GM08714 (cell line): Measurements from ENCODE around the gene THAP4.
"Not testable (repeated sequence)": the region's sequence is repeated elsewhere in the genome, so short reads cannot be mapped to it uniquely, and the experiment has no call there.

Experiments
- H3K4me3 ChIP-seq: fragments of 200-500 bp; sonication (Bioruptor generic); 2 replicates; pipeline ENCODE4 v1.5.1; 2014; ENCODE audit warnings: mild to moderate bottlenecking, low read length, inconsistent platforms
- ZNF274 ChIP-seq: IDR thresholded peaks from 2 replicates; pipeline ENCODE4 v1.6.1; 2012; ENCODE audit warnings: mild to moderate bottlenecking, low read depth, low read length

Gene THAP4

DNA sequence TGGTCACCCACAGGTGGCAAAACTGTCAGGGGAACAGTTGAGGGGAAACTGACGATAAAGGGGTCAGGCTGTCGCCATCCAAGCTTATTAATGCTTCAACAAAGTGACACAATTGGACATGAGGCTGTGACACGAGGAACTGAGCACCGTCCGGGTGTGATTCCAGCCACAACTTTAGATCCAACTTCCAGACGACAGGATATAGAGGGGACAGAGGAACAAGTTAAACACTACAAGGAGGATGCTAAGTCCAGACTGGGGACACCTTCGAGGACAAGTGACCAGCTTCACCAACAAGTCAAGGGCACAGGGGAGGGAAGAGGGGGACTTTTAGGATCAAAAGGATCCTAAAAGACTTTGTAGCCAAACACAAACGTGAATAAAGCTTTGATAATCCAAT is 54.6 kb downstream of the THAP4 start:
- TF ChIP-seq ZNF274, result no peak
- H3K4me3 ChIP-seq, result no peak overlapping the region

DNA sequence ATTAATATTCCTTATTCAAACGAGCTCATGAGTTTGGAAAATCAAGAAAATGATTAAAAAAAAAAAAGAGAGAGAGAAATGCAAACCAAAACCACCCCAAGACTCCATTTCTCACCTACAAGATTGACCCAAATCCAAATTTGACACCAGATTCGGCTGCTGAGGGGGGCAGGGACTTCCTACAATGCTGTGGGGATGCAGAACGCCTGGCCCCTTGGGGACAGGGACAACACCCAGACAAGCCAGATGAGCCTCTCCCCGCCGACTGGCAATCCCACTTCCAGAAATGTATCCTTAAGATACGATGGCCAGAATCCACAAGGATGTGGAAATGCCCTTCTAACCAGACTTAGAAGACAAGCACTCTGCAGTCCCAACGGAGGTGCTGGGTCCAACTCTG is 57.7 kb downstream of the THAP4 start:
- TF ChIP-seq ZNF274, result no peak
- no peak overlapping the region for H3K4me3 ChIP-seq

DNA sequence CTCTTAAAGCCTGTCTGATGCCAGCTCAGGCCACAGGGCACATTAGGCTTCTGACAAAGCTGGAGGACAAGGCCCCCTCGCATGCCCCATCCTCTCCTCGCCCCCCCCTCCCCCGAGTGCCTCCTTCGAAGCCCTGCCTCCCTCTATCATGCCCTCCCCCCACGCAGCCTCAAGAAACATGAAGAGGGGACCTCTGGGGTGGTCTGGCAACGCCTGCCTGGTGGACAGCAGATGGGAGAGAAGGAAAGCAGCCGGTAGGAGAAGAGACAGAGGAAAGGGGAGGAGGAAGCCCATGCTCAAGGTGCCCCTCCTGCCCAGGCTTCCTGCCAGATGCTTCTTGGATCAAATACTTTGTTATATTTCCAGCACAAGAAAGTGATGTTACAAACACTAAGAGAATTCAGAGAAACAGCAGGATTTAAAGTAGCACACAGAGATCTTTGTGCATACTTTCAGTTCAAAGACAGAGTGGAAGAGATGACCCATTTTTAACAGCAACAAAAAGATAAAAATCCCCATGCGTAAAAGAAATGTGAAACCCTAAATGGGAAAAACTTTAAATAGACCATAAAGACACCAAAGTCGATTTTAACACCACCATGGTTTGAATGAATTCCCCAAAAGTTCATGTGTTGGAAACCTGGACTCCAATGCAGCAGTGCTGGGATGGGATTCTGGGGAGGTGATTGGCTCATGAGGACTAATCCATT is 59.4 kb downstream of the THAP4 start:
- H3K4me3 ChIP-seq, result no peak overlapping the region
- no peak for TF ChIP-seq ZNF274

DNA sequence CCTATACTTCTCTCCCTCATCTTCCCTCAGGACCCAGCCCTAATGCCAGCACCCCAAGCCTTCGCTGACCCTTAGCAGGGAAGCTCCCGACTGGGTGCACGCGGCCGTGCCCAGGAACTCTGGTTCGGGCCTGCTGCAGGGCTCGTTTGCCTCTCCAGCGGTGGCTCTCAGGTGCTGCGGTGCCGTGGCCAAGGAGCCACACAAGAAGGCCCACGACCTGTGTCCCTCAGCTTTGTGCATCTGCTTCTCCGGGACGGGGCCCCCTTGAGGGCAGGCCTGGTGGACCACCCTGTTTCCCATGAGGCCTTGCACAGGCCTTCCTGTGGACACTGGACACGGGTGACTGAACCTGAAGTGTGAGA is 60.7 kb downstream of the THAP4 start:
- TF ChIP-seq ZNF274, result no peak
- no peak overlapping the region for H3K4me3 ChIP-seq

DNA sequence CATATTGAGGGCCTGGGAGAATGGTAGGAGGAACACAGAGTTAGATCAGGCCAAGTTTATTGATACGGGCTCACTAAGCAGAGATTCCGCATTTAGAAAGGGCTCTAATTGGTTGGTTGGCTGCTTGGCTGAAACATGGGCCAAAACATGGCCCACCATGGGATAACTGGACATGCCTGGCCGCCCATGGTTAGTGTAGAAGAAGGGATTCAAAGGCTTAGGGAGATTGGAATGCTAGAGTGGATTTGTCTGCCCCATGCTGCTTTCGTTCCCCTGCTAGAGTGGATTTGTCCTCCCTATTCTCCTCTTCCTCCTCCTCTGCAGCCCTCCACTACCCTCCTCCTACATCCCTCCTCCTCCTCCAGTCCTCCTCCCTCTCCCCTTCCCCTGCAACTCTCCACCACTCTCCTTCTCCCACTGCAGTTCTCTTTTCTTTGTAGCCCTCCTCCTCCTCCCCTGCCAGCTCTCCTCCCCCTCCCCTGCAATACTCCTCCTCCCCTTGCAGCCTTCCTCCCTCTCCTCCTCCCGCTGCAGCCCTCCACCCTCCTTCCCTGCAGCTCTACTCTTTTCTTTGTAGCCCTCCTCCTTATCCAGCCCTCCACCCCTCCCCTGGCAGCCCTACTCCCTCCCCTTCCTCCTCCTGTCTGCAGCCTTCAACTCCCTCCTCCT is 61.2 kb downstream of the THAP4 start:
- H3K4me3 ChIP-seq, result no peak overlapping the region
- TF ChIP-seq ZNF274, result no peak

DNA sequence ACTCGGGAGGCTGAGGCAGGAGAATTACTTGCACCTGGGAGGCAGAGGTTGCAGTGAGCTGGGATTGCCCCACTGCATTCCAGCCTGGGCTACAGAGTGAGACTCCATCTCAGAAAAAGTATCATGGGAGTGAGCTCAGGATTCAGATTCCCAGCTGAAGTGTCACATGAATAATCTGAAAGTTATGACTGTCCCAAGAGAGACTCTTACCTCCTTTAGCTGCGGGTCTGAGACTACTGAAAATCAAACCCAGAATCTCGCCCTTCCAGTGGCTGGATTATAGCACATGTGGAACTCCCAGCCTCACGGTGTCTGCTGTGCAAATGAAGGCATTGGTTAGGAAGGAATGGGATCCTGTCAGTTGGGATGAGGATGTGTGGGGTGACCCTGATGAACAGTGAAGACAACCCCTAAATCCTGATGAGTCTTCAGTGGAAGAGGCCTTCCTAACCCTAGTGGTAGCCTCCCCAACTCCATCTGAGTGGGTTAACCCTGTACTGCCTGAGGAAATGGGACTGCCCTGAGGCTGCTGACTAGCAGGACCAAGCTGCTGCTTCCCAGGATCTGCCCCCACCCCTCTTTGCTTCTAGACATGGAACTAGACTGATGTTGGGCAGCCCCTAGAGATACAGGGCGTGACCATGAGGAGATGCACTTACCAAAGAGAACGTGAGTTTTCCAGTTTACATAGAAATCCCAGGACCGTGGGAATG is 61.9 kb downstream of the THAP4 start:
- no peak for TF ChIP-seq ZNF274
- H3K4me3 ChIP-seq, result no peak overlapping the region

DNA sequence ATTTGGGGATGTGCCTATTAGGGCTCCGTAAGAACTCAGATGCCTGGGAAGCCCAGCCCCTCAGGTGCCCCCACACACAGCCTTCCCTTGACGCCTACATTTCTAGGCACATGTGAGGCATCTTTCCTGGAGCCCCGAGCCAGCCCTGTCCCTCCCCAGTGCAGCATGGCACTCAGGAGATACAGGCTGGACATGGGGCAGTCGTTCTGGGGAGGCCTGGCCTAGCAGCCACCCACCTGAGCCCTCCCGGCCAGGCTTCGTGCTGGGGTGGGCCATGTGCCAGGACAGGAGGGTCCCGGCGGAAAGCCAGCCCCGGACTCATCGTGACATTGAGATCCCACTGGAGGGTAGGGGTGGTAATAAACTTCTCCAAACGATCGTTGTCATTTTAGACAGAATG is 63.2 kb downstream of the THAP4 start:
- H3K4me3 ChIP-seq, result no peak overlapping the region
- no peak for TF ChIP-seq ZNF274

DNA sequence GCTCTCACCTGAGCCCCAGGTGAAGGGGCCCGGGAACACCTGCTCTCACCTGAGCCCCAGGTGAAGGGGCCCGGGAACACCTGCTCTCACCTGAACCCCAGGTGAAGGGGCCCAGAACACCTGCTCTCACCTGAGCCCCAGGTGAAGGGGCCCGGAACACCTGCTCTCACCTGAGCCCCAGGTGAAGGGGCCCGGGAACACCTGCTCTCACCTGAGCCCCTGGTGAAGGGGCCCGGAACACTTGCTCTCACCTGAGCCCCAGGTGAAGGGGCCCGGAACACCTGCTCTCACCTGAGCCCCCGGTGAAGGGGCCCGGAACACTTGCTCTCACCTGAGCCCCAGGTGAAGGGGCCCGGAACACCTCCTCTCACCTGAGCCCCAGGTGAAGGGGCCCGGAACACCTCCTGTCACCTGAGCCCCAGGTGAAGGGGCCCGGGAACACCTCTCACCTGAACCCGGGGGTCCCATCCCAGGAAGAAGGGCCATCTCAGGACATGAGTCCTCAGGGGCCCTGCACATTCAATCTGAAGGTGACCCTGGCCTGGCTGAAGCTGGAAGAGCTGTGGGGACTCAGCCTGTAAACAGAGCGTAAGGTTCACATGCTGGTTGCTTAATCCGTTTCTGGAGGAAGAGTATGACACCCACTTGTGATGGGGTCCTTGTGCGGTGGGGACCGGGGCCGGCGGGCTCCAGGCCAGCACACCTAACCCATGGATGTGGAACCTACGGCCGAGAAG is 63.9 kb downstream of the THAP4 start:
- not testable (repeated sequence) for H3K4me3 ChIP-seq

DNA sequence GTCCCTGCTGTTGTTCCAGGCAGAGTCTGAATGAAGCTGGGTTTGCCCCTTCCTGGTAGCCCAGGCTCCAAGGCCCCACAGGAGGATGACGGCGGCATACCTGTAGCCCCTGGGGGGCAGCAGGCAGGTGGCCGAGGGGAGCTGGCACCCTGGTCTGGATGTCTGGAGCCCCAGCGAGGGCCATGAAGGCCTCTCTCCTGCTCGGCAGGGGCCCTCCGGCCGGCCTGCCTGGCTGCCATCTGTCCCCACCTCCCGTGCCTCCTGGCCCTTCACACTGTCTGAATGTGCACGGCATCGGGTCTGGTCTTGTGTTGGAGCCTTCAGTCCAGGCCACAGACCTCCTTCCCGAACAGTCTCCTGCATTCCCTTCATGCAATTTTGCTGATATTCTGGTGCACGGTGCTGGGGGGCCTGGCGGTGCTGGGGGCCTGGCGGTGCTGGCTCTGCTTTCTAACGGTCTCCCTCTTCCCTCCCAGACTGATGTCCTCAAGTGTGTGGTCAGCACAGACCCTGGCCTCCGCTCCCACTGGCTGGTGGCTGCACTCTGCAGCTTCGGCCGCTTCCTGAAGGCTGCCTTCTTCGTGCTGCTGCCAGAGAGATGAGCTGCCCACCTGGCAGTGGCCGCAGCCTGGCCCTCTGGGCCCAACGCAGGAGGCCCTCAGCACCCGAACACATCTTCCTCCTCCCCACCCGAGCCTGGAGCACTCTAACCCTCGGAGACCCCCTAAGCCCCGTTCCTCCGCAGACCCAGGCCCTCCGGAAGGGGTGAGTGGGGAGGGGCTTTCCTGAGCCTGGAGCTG is 64.9 kb downstream of the THAP4 start:
- no peak overlapping the region for H3K4me3 ChIP-seq
- TF ChIP-seq ZNF274, result no peak

DNA sequence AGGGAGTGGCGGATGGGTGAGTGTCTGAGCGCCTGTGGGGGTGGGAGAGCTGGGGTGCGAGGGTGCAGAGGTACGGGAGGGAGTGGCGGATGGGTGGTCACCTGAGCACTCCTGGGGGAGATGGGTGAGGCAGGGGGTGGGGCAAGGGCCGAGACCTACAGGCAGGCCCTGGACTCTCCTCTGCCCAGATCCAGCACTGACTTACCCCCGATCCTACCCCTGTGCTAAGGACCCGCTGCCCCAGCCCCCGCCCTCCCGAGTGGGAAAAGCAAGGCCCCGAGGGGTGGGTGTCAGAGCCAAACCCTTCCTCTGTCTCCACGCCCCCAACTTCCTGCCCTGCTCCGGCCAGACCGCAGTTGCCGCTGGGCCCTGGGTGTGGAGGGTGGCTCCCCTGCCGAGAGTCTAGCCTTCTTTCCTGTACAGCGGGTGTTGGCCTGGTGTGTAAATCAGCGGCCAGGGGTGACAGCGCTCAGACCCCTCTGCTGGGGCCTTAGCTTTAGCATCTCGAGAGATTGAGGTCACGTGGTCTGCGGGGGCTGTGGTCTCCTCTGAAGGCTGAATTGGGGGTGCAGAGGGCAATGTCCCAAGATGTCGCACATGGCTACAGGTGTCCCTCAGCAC is 65.9 kb downstream of the THAP4 start:
- H3K4me3 ChIP-seq, result no peak overlapping the region
- TF ChIP-seq ZNF274, result no peak

DNA sequence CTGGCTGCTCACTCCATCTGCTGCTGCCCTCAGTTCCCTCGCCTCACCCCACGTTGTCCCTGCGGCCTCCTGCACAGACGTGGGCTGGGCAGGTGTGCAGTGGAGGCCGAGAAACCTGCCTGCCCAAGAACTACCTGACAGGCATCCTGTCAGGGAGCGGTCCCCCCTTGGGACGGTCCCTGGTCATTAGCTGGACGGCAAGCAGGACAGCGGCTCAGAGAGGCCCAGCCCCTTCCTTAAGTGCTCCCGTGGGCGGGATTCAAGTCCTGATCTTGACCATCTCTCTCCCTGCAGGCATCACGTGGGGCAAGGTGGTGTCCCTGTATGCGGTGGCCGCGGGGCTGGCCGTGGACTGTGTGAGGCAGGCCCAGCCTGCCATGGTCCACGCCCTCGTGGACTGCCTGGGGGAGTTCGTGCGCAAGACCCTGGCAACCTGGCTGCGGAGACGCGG is 67.1 kb downstream of the THAP4 start:
- no peak overlapping the region for H3K4me3 ChIP-seq
- TF ChIP-seq ZNF274, result no peak

DNA sequence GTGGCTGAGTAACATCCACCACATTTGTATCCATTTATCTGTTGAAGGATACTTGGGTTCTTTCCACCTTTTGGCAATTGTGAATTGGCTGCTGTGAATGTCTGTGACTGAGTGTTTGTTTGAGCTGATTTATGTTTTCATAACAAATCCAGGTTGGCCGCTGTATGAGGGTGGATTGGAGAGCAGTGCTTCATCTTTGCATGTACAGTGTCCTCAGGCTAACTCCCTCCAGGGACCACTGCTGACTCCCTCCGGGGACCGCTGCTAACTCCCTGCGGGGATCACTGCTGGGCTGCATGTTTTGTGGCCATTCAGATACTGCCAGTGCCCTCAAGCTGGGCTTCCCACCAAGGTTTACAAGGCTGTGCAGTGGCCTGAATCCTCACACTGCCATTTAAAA is 68.2 kb downstream of the THAP4 start:
- H3K4me3 ChIP-seq, result no peak overlapping the region
- TF ChIP-seq ZNF274, result no peak

DNA sequence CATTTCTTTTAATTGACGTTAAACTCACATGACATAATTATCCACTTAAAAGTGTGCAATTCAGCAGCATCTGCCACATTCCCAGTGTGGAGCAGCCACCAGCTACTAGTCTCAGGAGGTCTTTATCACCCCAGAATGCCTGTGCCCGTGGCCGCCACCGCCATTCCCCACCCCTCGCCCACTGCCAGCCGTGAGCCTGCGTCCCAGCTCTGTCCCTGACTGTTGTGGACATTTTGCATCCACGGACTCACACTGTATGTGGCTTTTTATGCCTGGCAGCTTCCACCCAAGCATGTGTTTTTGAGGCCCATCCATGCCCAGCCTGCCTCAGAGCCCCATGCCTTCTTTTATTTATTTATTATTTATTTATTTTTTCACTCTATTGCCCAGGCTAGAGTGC is 69.2 kb downstream of the THAP4 start:
- no peak overlapping the region for H3K4me3 ChIP-seq
- TF ChIP-seq ZNF274, result no peak

DNA sequence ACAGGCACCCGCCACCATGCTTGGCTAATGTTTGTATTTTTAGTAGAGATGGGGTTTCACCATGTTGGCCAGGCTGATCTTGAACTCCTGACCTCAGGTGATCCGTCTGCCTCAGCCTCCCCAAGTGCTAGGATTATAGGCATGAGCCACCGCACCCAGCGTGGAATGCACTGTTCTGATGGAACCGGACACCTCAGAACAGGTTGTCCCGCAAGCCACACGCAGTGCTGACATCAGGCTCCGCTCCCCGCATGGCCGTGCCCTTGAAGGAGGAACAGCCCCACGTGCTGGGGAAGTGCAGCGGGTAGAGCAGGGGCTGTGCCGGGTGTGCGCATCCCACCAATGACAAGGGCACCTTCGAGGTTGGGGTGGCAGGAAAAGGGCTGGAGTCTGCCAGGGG is 69.7 kb downstream of the THAP4 start:
- not testable (repeated sequence) for H3K4me3 ChIP-seq
